Transverse colon (tissue), 4 donors: Measurements from ENCODE around the gene BMPR2. TPM values are rescaled to one million over a fixed set of nuclear protein-coding genes. Genes with fewer than 3 reads are reported as not detected.
"Not testable (repeated sequence)": the region's sequence is repeated elsewhere in the genome, so short reads cannot be mapped to it uniquely, and the experiment has no call there.

ENCODE experiments used
- DNase-seq: peaks from one replicate; pipeline ENCODE4 v3.0.0-alpha.2; 2019
- H3K27ac ChIP-seq, 4 donors: fragments of 200-600 bp; sonication (generic); 2 replicates each; pipeline ENCODE4 v1.5.1; 2016 to 2018; ENCODE audit warnings: inconsistent platforms in 4 of 4
- H3K27me3 ChIP-seq: fragments of 200-600 bp; sonication (generic); 2 replicates; pipeline ENCODE4 v1.5.1; 2017; ENCODE audit warnings: inconsistent platforms
- H3K36me3 ChIP-seq, 4 donors: fragments of 200-600 bp; sonication (generic); 2 replicates each; pipeline ENCODE4 v1.5.1; 2017 to 2019; ENCODE audit warnings: inconsistent platforms in 4 of 4
- H3K4me1 ChIP-seq, 4 donors: fragments of 200-600 bp; sonication (generic); 2 replicates each; pipeline ENCODE4 v1.5.1; 2017 to 2020; ENCODE audit warnings: inconsistent platforms in 4 of 4
- H3K4me3 ChIP-seq, 4 donors: fragments of 200-600 bp; sonication (generic); 1 replicate in 1 of 4; 2 replicates in 3 of 4; pipeline versions ENCODE4 v1.5.1 to v1.6.1; 2017 to 2019; ENCODE audit warnings: inconsistent platforms in 4 of 4
- H3K9me3 ChIP-seq, 2 donors: fragments of 200-600 bp; sonication (generic); 2 replicates each; pipeline ENCODE4 v1.5.1; 2017 to 2019; ENCODE audit warnings: inconsistent platforms in 2 of 2
- CTCF ChIP-seq, 5 experiments: fragments of 200-600 bp in 3 of 5; fragments of 450-650 bp in 2 of 5; sonication (generic) in 3 of 5; IDR thresholded peaks; 1 replicate in 2 of 5; 2 replicates in 3 of 5; pipeline ENCODE4 v1.5.1; 2016 to 2017; ENCODE audit warnings: antibody characterized with exemption in 5 of 5, inconsistent platforms in 3 of 5, mild to moderate bottlenecking in 2 of 5, moderate library complexity in 1 of 5
- EP300 ChIP-seq: sonication (generic); formaldehyde crosslinking; IDR thresholded peaks from one replicate; pipeline ENCODE4 v1.6.1; 2017; ENCODE audit warnings: antibody characterized with exemption, low read depth
- POLR2A ChIP-seq: fragments of 450-650 bp; IDR thresholded peaks from one replicate; pipeline ENCODE4 v1.6.1; 2016; ENCODE audit warnings: antibody characterized with exemption, mild to moderate bottlenecking, moderate library complexity
- POLR2AphosphoS5 ChIP-seq, 3 donors: sonication (generic); formaldehyde crosslinking; IDR thresholded peaks; one replicate each; pipeline ENCODE4 v1.6.1; 2016; ENCODE audit warnings: antibody characterized with exemption in 3 of 3
- WGBS, 2 donors: methylation state at CpG; one replicate each; pipeline ENCODE4 v1.1.5; 2018; ENCODE audit warnings: low coverage in 1 of 2; 5-methylcytosine and 5-hydroxymethylcytosine counted together
- in situ Hi-C, 4 donors: fragments of 200-750 bp; cut with MboI; loops; one replicate each; pipeline versions ENCODE4 v1.15.0 to v1.15.1; 2017; ENCODE audit warnings: low sequenced_read_pairs in 3 of 4, low pct_ligation_motif_present in 1 of 4, low pct_unique_long_range_greater_than_20kb in 1 of 4
- intact Hi-C: fragments of 100-400 bp; cut with DNase I; formaldehyde crosslinking; loops from one replicate; pipeline ENCODE4 v1.15.1; 2023; ENCODE audit warnings: low total_unique reads
- total RNA-seq, 4 donors: library from RNA; depleted of rRNA; stranded (reverse); fragments of >200 nt; gene quantifications; one replicate each; pipeline ENCODE4 v1.1.0, GENCODE V29; 2016

The BMPR2 gene
- total RNA-seq, 4 donors from 2014 or later, result 16.5 to 40.5 (median 26.5) TPM

GRCh38 chr2:202542142-202542541, 166.0 kb downstream of the BMPR2 start:
- DNase-seq, result no peak
- in situ Hi-C loops (no loop called here), intact Hi-C loops (no loop called here)
- WGBS, 2 donors, result 47 to 64% methylated on average over 3 of the region's 3 CpGs
- Histone ChIP-seq H3K36me3 (peaks cover 0 to 4% (median 0%) of the 10 kb centered on the region in 4 donors), H3K27ac (peak overlapping the region in 2 of 4 donors; percentile 47 to 53), H3K4me1 (no peaks in the 10 kb centered on the region), H3K4me3 (no peak overlapping the region), H3K27me3 (no peaks in the 10 kb centered on the region), H3K9me3 (no peaks in the 10 kb centered on the region)
- TF ChIP-seq POLR2AphosphoS5 (IDR thresholded peaks at IDR 0.05) (peak; percentile 48 to 67 (median 51)), EP300 (no peak)

- Histone ChIP-seq H3K27me3 (no peaks in the 10 kb centered on the region), H3K36me3 (peaks cover 0 to 4% (median 0%) of the 10 kb centered on the region in 4 donors), H3K4me1 (no peaks in the 10 kb centered on the region), H3K27ac (no peak overlapping the region), H3K4me3 (no peak overlapping the region), H3K9me3 (no peaks in the 10 kb centered on the region)
- in situ Hi-C loops, result no loop called here
- TF ChIP-seq CTCF (IDR thresholded peaks at IDR 0.05) (no peak), POLR2A (no peak), EP300 (no peak), POLR2AphosphoS5 (IDR thresholded peaks at IDR 0.05) (no peak)
- DNase-seq, result no peak
- intact Hi-C loops, result no loop called here
- WGBS, 2 donors, result 63% methylated on average over 1 of the region's 1 CpG; no CpG with 5 or more reads in 1 of the 2 donors
These were observed 169.4 kb downstream of the BMPR2 start for GRCh38 chr2:202545523-202545922.

- TF ChIP-seq POLR2AphosphoS5 (IDR thresholded peaks at IDR 0.05) (no peak), CTCF (IDR thresholded peaks at IDR 0.05) (no peak), EP300 (no peak), POLR2A (no peak)
- WGBS, 2 donors, result 95 to 98% methylated on average over 2 of the region's 2 CpGs
- no peak for DNase-seq
- intact Hi-C loops, result no loop called here
- no peak overlapping the region for H3K27ac ChIP-seq
- in situ Hi-C loops, result no loop called here
- H3K36me3 ChIP-seq, result peaks cover 0 to 4% (median 0%) of the 10 kb centered on the region in 4 donors
- no peaks in the 10 kb centered on the region for H3K27me3 ChIP-seq
- H3K9me3 ChIP-seq, result no peaks in the 10 kb centered on the region
- no peaks in the 10 kb centered on the region for H3K4me1 ChIP-seq
- no peak overlapping the region for H3K4me3 ChIP-seq
These were observed 169.8 kb downstream of the BMPR2 start for GRCh38 chr2:202545931-202546330.

GRCh38 chr2:202546499-202547141, 170.5 kb downstream of the BMPR2 start:
- H3K4me1 ChIP-seq, H3K4me3 ChIP-seq, intact Hi-C loops, H3K27ac ChIP-seq, in situ Hi-C loops, H3K9me3 ChIP-seq, H3K27me3 ChIP-seq, H3K36me3 ChIP-seq, DNase-seq: not testable (repeated sequence)
- 78 to 87% methylated on average over 11 to 13 of the region's 13 CpGs for WGBS, 2 donors

- WGBS, 2 donors, result 77 to 87% methylated on average over 2 of the region's 2 CpGs
These were observed 172.1 kb downstream of the BMPR2 start for GRCh38 chr2:202548240-202548639.

GRCh38 chr2:202551000-202551399, 174.9 kb downstream of the BMPR2 start:
- in situ Hi-C loops, result loop anchor here in 1 of 4 donors (25.0 kb wide), 1 partner anchor 586 kb away; no protein-coding TSS in a partner anchor

More at GRCh38 chr2:202548240-202548639, 172.1 kb downstream of the BMPR2 start:
- Histone ChIP-seq H3K27ac (no peak overlapping the region), H3K4me1 (no peaks in the 10 kb centered on the region), H3K9me3 (no peaks in the 10 kb centered on the region), H3K27me3 (no peaks in the 10 kb centered on the region), H3K4me3 (no peak overlapping the region), H3K36me3 (no peaks in the 10 kb centered on the region)
- in situ Hi-C loops, result no loop called here
- TF ChIP-seq CTCF (IDR thresholded peaks at IDR 0.05) (no peak), POLR2AphosphoS5 (IDR thresholded peaks at IDR 0.05) (no peak), EP300 (no peak), POLR2A (no peak)
- no peak for DNase-seq
- intact Hi-C loops, result no loop called here

More at GRCh38 chr2:202551000-202551399, 174.9 kb downstream of the BMPR2 start:
- 88 to 100% methylated on average over 6 to 10 of the region's 10 CpGs for WGBS, 2 donors
- peaks cover 0 to 18% (median 2%) of the 10 kb centered on the region in 4 donors for H3K36me3 ChIP-seq
- H3K27me3 ChIP-seq, H3K9me3 ChIP-seq, H3K4me1 ChIP-seq, DNase-seq, intact Hi-C loops, H3K4me3 ChIP-seq, H3K27ac ChIP-seq: not testable (repeated sequence)
